ENCODE measurements around the gene PTGFRN. TPM values are rescaled to one million over a fixed set of nuclear protein-coding genes. Genes with fewer than 3 reads are reported as not detected.

Gene PTGFRN
- total RNA-seq, 1 donor from 2014 or later, result 81.5 TPM

DNA sequence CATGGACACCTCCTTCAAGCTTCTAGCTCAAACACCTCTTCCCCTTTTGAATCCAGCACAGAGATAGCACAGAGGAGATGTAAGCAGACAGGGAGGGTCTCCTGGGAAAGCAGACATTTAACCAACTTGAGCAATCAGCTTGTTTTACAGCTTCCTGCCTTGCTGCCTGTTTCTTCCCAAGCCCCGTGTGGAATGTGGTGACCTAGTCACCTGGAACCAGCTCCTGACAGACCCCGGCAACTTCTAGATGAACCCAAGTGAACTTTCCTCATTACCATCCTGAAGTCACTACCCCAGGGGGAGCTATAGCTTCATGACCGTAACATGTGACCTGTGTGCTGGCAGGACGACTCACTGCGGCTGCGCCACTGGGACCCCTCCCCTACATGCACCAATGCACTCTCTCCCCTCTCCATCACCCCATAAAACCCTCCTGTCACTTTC is 126.3 kb downstream of the PTGFRN start:
- no peak for ATAC-seq (ENCODE audit: poor library complexity)
- intact Hi-C loops (cut with DNase I), result no loop called here
- no peak for DNase-seq

DNA sequence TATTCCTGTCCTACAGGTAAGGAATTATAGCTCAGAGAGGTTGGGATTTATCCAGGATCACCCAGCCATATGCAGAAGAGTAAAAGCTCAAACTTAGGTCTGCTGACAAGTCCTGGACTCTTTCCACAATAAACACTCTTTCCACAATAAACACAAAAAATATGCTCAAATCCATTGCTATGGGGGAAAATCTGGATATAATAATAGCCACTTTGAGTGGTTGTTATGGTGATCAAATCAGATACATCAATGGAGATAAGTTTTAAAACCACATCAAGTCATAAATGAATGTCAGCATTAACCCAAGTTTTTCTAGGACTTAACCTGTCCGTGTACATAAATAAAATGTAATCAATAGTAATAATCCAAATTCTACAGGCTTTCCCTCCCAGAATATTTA is 128.1 kb downstream of the PTGFRN start:
- DNase-seq (no peak), ATAC-seq (ENCODE audit: poor library complexity) (no peak)
- intact Hi-C loops (cut with DNase I), result no loop called here

- no peak for DNase-seq
- ATAC-seq (ENCODE audit: poor library complexity), result no peak
- intact Hi-C loops (cut with DNase I), result no loop called here
Observed at GRCh38 chr1:117038236-117038635, 128.5 kb downstream of the PTGFRN start.

Other genes with a start within 250 kb of the PTGFRN start
- 17.5 TPM for gene IGSF3, start 242.2 kb upstream of the PTGFRN start, total RNA-seq
- 0.51 TPM for gene CD2, start 155.5 kb upstream of the PTGFRN start, total RNA-seq
- 1.0 TPM for gene CD101, start 91.8 kb downstream of the PTGFRN start, total RNA-seq
- gene TTF2, start 150.4 kb downstream of the PTGFRN start, total RNA-seq, result 4.3 TPM
- gene TRIM45, start 211.8 kb downstream of the PTGFRN start, total RNA-seq, result 16.4 TPM